Trophoblast cell (in vitro differentiated cells and primary cell): Measurements from ENCODE around the gene TIMP2.

Experiments
- DNase-seq, 2 donors: peaks; one replicate each; pipeline ENCODE4 v3.0.0-alpha.2; 2016
- H2AFZ ChIP-seq: 2 replicates; pipeline ENCODE4 v1.6.1; 2013; ENCODE audit warnings: low read length, moderate library complexity, mild to moderate bottlenecking; ENCODE audit not compliant: insufficient read depth, poor library complexity
- H2AK5ac ChIP-seq: 2 replicates; pipeline ENCODE4 v1.6.1; 2013; ENCODE audit warnings: mild to moderate bottlenecking, low read length
- H2BK120ac ChIP-seq: 2 replicates; pipeline ENCODE4 v1.6.1; 2013; ENCODE audit warnings: low read length, mild to moderate bottlenecking, moderate library complexity; ENCODE audit not compliant: insufficient read depth, poor library complexity
- H2BK12ac ChIP-seq: 2 replicates; pipeline ENCODE4 v1.6.1; 2013; ENCODE audit warnings: mild to moderate bottlenecking, low read length, moderate library complexity
- H2BK5ac ChIP-seq: 2 replicates; pipeline ENCODE4 v1.6.1; 2013; ENCODE audit warnings: low read length, low read depth, moderate library complexity, mild to moderate bottlenecking; ENCODE audit not compliant: poor library complexity
- H3K14ac ChIP-seq: 2 replicates; pipeline ENCODE4 v1.6.1; 2013; ENCODE audit warnings: mild to moderate bottlenecking, low read length
- H3K18ac ChIP-seq: 2 replicates; pipeline ENCODE4 v1.6.1; 2013; ENCODE audit warnings: mild to moderate bottlenecking, low read length
- H3K23ac ChIP-seq: 2 replicates; pipeline ENCODE4 v1.6.1; 2013; ENCODE audit warnings: low read length
- H3K27ac ChIP-seq: 2 replicates; pipeline ENCODE4 v1.5.1; 2013; ENCODE audit warnings: low read depth, mild to moderate bottlenecking, inconsistent platforms, low read length, moderate library complexity
- H3K27me3 ChIP-seq: 2 replicates; pipeline ENCODE4 v1.6.1; 2013; ENCODE audit warnings: inconsistent platforms, mild to moderate bottlenecking, low read length, moderate library complexity; ENCODE audit not compliant: insufficient read depth
- H3K36me3 ChIP-seq, 2 experiments: 1 replicate in 1 of 2; 2 replicates in 1 of 2; pipeline ENCODE4 v1.6.1; 2013; ENCODE audit warnings: low read length in 2 of 2, mild to moderate bottlenecking in 2 of 2, moderate library complexity in 1 of 2; ENCODE audit not compliant: insufficient read depth in 2 of 2, control insufficient read depth in 1 of 2
- H3K4ac ChIP-seq: 2 replicates; pipeline ENCODE4 v1.6.1; 2013; ENCODE audit warnings: low read depth, mild to moderate bottlenecking, low read length, moderate library complexity
- H3K4me1 ChIP-seq, 2 experiments: 1 replicate in 1 of 2; 2 replicates in 1 of 2; pipeline ENCODE4 v1.6.1; 2013; ENCODE audit warnings: low read length in 2 of 2, mild to moderate bottlenecking in 2 of 2, moderate library complexity in 1 of 2; ENCODE audit not compliant: insufficient read depth in 2 of 2, control insufficient read depth in 1 of 2
- H3K4me2 ChIP-seq: 2 replicates; pipeline ENCODE4 v1.6.1; 2013; ENCODE audit warnings: inconsistent platforms, mild to moderate bottlenecking, low read length, moderate library complexity
- H3K4me3 ChIP-seq: 2 replicates; pipeline ENCODE4 v1.5.1; 2013; ENCODE audit warnings: mild to moderate bottlenecking, low read depth, low read length, inconsistent platforms
- H3K79me1 ChIP-seq: one replicate; pipeline ENCODE4 v1.6.1; 2013; ENCODE audit warnings: low read length
- H3K79me2 ChIP-seq: 2 replicates; pipeline ENCODE4 v1.6.1; 2013; ENCODE audit warnings: low read length, mild to moderate bottlenecking; ENCODE audit not compliant: control insufficient read depth, insufficient read depth, poor library complexity
- H3K9ac ChIP-seq: 2 replicates; pipeline ENCODE4 v1.6.1; 2013; ENCODE audit warnings: mild to moderate bottlenecking, low read length
- H3K9me3 ChIP-seq: 2 replicates; pipeline ENCODE4 v1.6.1; 2013; ENCODE audit warnings: low read depth, mild to moderate bottlenecking, control low read depth, inconsistent platforms, low read length; ENCODE audit not compliant: insufficient read depth
- H4K12ac ChIP-seq: 2 replicates; pipeline ENCODE4 v1.6.1; 2013; ENCODE audit warnings: low read depth, mild to moderate bottlenecking, low read length, moderate library complexity
- H4K8ac ChIP-seq: 2 replicates; pipeline ENCODE4 v1.6.1; 2013; ENCODE audit warnings: low read depth, mild to moderate bottlenecking, low read length, moderate library complexity
- H4K91ac ChIP-seq: one replicate; pipeline ENCODE4 v1.6.1; 2013; ENCODE audit warnings: low read depth, mild to moderate bottlenecking, low read length, moderate library complexity
- WGBS: extraction: QIAGEN DNeasy Blood & Tissue Kit; methylation state at CpG from one replicate; pipeline ENCODE4 v1.1.7; 2013; ENCODE audit warnings: missing lambda C conversion rate; ENCODE audit not compliant: insufficient read length, insufficient coverage; ENCODE audit errors: extremely low coverage; 5-methylcytosine and 5-hydroxymethylcytosine counted together

TIMP2 gene

DNA sequence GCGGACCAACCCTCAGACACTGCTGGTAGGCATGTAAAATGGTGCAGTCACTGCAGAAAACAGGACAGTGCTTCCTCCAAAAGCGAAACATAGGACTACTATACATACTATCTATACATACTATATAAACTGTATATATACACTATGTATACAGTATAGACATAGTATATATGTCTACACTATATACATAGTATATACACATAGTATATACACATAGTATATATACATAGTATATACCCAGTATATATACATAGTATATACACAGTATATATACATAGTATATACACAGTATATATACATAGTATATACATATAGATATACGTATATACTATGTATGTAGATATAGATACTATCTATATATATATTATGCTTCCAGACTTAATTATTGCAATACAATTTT is 78.1 kb downstream of the TIMP2 start:
- Histone ChIP-seq H3K79me2 (no peaks in the 10 kb centered on the region), H3K14ac (no peak overlapping the region), H2BK12ac (no peak overlapping the region), H3K9ac (no peak overlapping the region), H2AK5ac (no peak overlapping the region), H4K8ac (no peak overlapping the region), H2BK120ac (no peak overlapping the region), H4K91ac (no peak overlapping the region), H3K36me3 (no peaks in the 10 kb centered on the region), H3K4me1 (no peaks in the 10 kb centered on the region), H3K27ac (no peak overlapping the region), H3K23ac (no peak overlapping the region), H3K18ac (no peak overlapping the region), H3K9me3 (no peaks in the 10 kb centered on the region), H3K79me1 (no peaks in the 10 kb centered on the region), H2AFZ (no peak overlapping the region), H4K12ac (no peak overlapping the region), H3K4me2 (no peak overlapping the region), H3K4me3 (no peak overlapping the region), H3K4ac (no peak overlapping the region), H3K27me3 (no peaks in the 10 kb centered on the region), H2BK5ac (no peak overlapping the region)
- DNase-seq: no peak
- no CpG with 5 or more reads among the region's 3 CpGs for WGBS

DNA sequence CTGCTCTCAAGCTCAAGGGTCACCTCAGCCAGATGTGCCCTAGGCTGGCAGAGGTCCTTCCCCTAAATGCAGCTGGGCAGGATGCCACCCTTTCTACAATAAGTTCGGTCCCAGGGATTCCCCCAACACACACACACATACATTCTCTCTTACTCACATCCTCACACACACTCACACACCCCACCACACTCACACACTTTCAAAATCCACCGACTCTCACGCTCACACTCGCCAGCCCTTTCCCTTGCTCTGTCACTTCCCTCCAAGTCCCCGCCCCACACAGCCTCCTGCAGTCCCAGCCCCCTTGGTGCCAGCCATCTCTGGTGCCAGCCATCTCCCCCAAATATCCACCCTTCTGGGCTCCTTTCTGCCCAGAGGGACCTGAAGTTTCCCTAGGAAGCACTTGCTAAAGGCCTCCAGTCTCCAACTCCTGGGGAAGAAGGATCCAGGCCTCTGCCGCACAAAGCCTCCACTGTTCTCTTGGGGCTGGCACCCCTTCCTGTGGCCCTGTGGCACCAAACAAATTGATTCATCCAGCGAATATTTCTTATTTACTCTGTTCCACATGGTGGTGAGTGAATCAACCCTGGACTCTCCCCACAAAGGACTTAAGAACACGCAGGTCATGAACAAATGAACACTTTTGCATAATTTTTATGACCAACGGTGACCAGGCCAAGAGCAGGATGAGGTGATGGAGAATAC is 80.7 kb downstream of the TIMP2 start:
- Histone ChIP-seq H4K12ac (no peak overlapping the region), H4K8ac (no peak overlapping the region), H3K9me3 (no peaks in the 10 kb centered on the region), H3K27ac (no peak overlapping the region), H3K36me3 (no peaks in the 10 kb centered on the region), H3K79me1 (peaks cover 11% of the 10 kb centered on the region), H3K23ac (no peak overlapping the region), H3K27me3 (no peaks in the 10 kb centered on the region), H2AFZ (no peak overlapping the region), H4K91ac (no peak overlapping the region), H3K4me2 (no peak overlapping the region), H2AK5ac (no peak overlapping the region), H3K4ac (no peak overlapping the region), H3K18ac (no peak overlapping the region), H3K4me1 (peaks cover 4 to 6% of the 10 kb centered on the region in 2 experiments), H3K9ac (no peak overlapping the region), H3K4me3 (no peak overlapping the region), H2BK5ac (no peak overlapping the region), H3K79me2 (peaks cover 8% of the 10 kb centered on the region), H3K14ac (no peak overlapping the region), H2BK12ac (no peak overlapping the region), H2BK120ac (no peak overlapping the region)
- WGBS: no CpG with 5 or more reads among the region's 9 CpGs
- DNase-seq: no peak

DNA sequence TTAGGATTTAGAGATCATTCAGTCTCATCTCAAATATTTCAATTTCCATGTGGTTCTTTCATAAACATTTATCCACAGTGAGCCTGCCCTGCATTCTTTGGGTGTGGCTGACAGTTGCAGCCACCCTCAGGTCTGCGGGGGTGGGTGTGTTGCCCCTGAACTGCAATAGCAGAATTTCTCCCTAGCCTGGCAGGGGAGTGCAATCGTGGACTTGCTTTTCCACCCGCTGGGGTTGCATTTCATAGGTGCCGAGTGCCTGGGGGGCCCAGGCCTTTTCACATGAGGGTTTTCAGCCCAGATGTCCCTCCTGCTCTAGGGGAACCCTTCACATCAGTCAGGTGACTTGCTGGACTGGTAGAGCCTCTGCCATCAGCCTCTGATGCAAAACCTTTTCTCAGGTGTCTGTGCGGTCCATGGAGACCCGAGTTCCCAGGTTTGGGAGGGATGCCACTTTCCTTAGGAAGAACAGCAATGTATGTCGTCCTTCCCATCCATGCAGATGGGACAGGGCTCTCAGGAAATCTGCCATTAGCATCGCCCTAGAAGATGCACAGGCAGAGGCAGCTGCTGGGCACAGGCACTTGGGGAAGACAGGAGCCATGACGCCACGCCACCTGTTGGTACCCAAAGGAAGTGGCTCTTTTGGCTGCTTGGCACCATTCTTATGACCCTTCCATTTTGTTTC is 82.2 kb downstream of the TIMP2 start:
- Histone ChIP-seq H3K4ac (no peak overlapping the region), H4K8ac (no peak overlapping the region), H3K4me3 (no peak overlapping the region), H3K9ac (peak overlapping the region; percentile 14), H3K27me3 (no peaks in the 10 kb centered on the region), H3K14ac (no peak overlapping the region), H3K18ac (no peak overlapping the region), H3K27ac (no peak overlapping the region), H3K9me3 (no peaks in the 10 kb centered on the region), H3K79me1 (peaks cover 11% of the 10 kb centered on the region), H3K23ac (no peak overlapping the region), H2BK12ac (no peak overlapping the region), H4K91ac (no peak overlapping the region), H3K4me1 (peaks cover 6% of the 10 kb centered on the region in 2 experiments), H2BK5ac (no peak overlapping the region), H3K79me2 (peaks cover 10% of the 10 kb centered on the region), H3K36me3 (peaks cover 0 to under 1% of the 10 kb centered on the region in 2 experiments), H4K12ac (no peak overlapping the region), H2AFZ (no peak overlapping the region), H2BK120ac (no peak overlapping the region), H3K4me2 (no peak overlapping the region), H2AK5ac (no peak overlapping the region)
- peak in 1 of 2 donors; percentile 40 for DNase-seq
- no CpG with 5 or more reads among the region's 10 CpGs for WGBS

DNA sequence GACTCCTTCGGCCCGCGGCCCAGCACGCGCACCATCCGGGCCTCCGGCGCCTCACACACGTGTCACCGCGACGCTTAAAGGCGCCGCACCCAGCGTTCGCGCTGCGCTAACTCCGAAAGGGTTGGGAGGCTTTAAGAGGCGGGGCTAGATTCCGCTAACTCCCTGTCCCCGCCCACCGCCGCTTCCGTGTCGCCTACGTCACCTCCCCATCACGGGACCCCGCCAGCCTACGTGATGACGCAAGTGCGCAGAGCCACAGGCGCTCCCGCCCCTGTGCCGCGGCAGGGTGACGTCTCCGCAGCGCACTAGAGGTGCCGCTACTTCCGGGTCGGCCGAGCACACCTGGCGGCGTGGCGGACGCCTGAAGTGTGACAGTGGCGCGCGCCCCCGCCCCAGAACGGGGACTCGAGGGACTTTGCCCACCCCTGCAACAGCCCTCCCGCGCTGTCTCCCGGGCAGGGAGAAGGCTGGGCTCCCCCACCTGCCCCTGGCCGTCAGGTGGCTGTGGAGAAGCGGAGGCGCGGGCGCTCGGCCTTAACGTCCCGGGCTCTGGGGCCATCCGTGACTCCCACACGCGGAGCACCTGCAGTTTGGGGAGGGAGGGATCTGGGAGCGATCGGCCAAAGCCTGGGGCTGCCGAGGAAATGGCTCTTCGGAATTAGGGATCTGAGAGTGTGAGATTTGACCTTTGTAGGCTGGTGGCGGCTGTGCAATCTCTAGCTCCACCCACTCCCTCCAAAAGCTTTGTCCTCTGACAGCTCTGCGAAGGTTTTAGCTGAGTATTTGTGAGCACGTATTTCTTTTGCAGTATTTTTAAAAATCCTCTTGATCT is 84.2 kb downstream of the TIMP2 start, which contains the start of gene USP36:
TSS of gene USP36 (minus strand) at position 35 of the 832 bp plus-strand sequence. CDS start 4,451 bp downstream, outside the sequence.
- peak within 1 kb of the TSS; percentile 84 for H2BK120ac ChIP-seq
- H3K9me3 ChIP-seq: no peaks in the 10 kb centered on the region
- H2BK5ac ChIP-seq: peak within 1 kb of the TSS; percentile 77
- H4K91ac ChIP-seq: peak within 1 kb of the TSS; percentile 91
- H2BK12ac ChIP-seq: no peak within 1 kb of the TSS
- DNase-seq: peak; percentile 99 to 100
- H3K27ac ChIP-seq: peak within 1 kb of the TSS; percentile 71
- H4K8ac ChIP-seq: peak within 1 kb of the TSS; percentile 95
- peaks cover 10% of the 10 kb centered on the region for H3K79me2 ChIP-seq
- peak within 1 kb of the TSS; percentile 96 for H3K4me2 ChIP-seq
- no CpG with 5 or more reads among the region's 74 CpGs for whole genome bisulfite sequencing
- H3K36me3 ChIP-seq: peaks cover 12 to 16% of the 10 kb centered on the region in 2 experiments
- peak within 1 kb of the TSS; percentile 96 for H2AFZ ChIP-seq
- peak within 1 kb of the TSS; percentile 81 for H3K14ac ChIP-seq
- peak within 1 kb of the TSS; percentile 91 for H3K9ac ChIP-seq
- peak within 1 kb of the TSS; percentile 85 for H3K18ac ChIP-seq
- H3K23ac ChIP-seq: no peak within 1 kb of the TSS
- H3K4me1 ChIP-seq: peaks cover 6% of the 10 kb centered on the region in 2 experiments
- no peaks in the 10 kb centered on the region for H3K27me3 ChIP-seq
- H3K4ac ChIP-seq: peak within 1 kb of the TSS; percentile 85
- peaks cover 11% of the 10 kb centered on the region for H3K79me1 ChIP-seq
- H2AK5ac ChIP-seq: peak within 1 kb of the TSS; percentile 65
- H3K4me3 ChIP-seq: peak within 1 kb of the TSS; percentile 96
- H4K12ac ChIP-seq: peak within 1 kb of the TSS; percentile 95
